Measurements from ENCODE around the gene ASCL5.

GRCh38 chr1:201083741-201084140 lies 43.2 kb downstream of the ASCL5 start:
- TF ChIP-seq CTCF (conservative IDR thresholded peaks at IDR 0.05) (no peak), EZH2 (IDR thresholded peaks at IDR 0.05; ENCODE audit: low read depth) (no peak)

Data from PC-9 (cell line).